K562 (cell line): Measurements from ENCODE around the gene THAP9. TPM values are rescaled to one million over a fixed set of nuclear protein-coding genes. Genes with fewer than 3 reads are reported as not detected.

Experiments
- ATAC-seq: fragments of 200-7000 bp; cut with Tn5 transposase; 3 replicates; pipeline ENCODE4 v1.9.1; 2020; ENCODE audit warnings: moderate library complexity
- BruUV-seq: library from RNA; stranded (reverse); fragments of 400-500 nt; replicated peaks from 2 replicates; lab custom pipeline; 2021; lab: Mats Ljungman, UMichigan
- CTCF ChIA-PET: fragments of 300-600 bp; formaldehyde crosslinking; extraction: SDS; loops from one replicate; lab custom pipeline; 2021; ENCODE audit warnings: low intra/inter-chr PET ratio; lab: Yijun Ruan, JAX
- POLR2A ChIA-PET: fragments of 300-600, 350-650 bp; sonication (Branson Sonifier 250); formaldehyde crosslinking; extraction: SDS; loops from one replicate; lab custom pipeline; 2021; ENCODE audit warnings: antibody characterized with exemption, inconsistent platforms; lab: Yijun Ruan, JAX
- DNase-seq, 4 experiments: peaks; one replicate each; pipeline versions ENCODE4 v3.0.0 to v3.0.0-alpha.2; 2011 to 2018; ENCODE audit warnings: low spot score in 3 of 4, mixed read lengths in 3 of 4; ENCODE audit errors: extremely low read depth in 1 of 4
- FAIRE-seq: peaks from 2 replicates; lab custom pipeline; 2011; peaks lifted over from hg19 to GRCh38; lab: Jason Lieb, UNC
- H2AFZ ChIP-seq: 2 replicates; pipeline ENCODE4 v1.6.0; 2011; ENCODE audit warnings: low read depth, low read length, control low read depth, inconsistent platforms
- H3K27ac ChIP-seq: fragments of 200-600 bp; 3 replicates; pipeline ENCODE4 v1.8.0; 2011; ENCODE audit warnings: low read depth, mild to moderate bottlenecking, control low read depth, inconsistent platforms, low read length, moderate library complexity, mixed read lengths; ENCODE audit errors: extremely low read depth
- H3K27me3 ChIP-seq, 2 experiments: fragments of 300-600 bp in 1 of 2; 2 replicates in 1 of 2; 3 replicates in 1 of 2; pipeline versions ENCODE4 v1.6.0 to v1.8.0; 2011; ENCODE audit warnings: inconsistent platforms in 2 of 2, low read length in 2 of 2, mild to moderate bottlenecking in 1 of 2, mixed read lengths in 1 of 2, moderate library complexity in 1 of 2; ENCODE audit not compliant: control insufficient read depth in 2 of 2, insufficient read depth in 2 of 2
- H3K36me3 ChIP-seq: fragments of 300-600 bp; 3 replicates; pipeline ENCODE4 v1.8.0; 2011; ENCODE audit warnings: mild to moderate bottlenecking, low read length, inconsistent platforms; ENCODE audit not compliant: control insufficient read depth, insufficient read depth
- H3K4me1 ChIP-seq, 2 experiments: fragments of 200-600 bp in 1 of 2; replicated peaks in 1 of 2; 2 replicates in 1 of 2; 3 replicates in 1 of 2; pipeline versions ENCODE4 v1.5.1 to v1.8.0; 2011; ENCODE audit warnings: inconsistent platforms in 2 of 2, low read length in 2 of 2, mild to moderate bottlenecking in 1 of 2, mixed read lengths in 1 of 2, moderate library complexity in 1 of 2; ENCODE audit not compliant: control insufficient read depth in 2 of 2, insufficient read depth in 2 of 2
- H3K4me2 ChIP-seq: 2 replicates; pipeline ENCODE4 v1.6.1; 2011; ENCODE audit warnings: low read length, control low read depth, inconsistent platforms, mixed read lengths; ENCODE audit not compliant: insufficient read depth
- H3K4me3 ChIP-seq: fragments of 200-600 bp; sonication (generic), shearing (Covaris generic); 2 replicates; pipeline ENCODE4 v1.5.1; 2016; ENCODE audit warnings: control low read depth, inconsistent platforms
- H3K79me2 ChIP-seq: fragments of 200-600 bp; 3 replicates; pipeline ENCODE4 v1.8.0; 2011; ENCODE audit warnings: low read length, inconsistent platforms; ENCODE audit not compliant: control insufficient read depth, insufficient read depth
- H3K9ac ChIP-seq, 2 experiments: 2 replicates each; pipeline versions ENCODE4 v1.6.0 to v1.6.1; 2011; ENCODE audit warnings: low read depth in 2 of 2, low read length in 2 of 2, control low read depth in 1 of 2, inconsistent platforms in 1 of 2, mild to moderate bottlenecking in 1 of 2, mixed read lengths in 1 of 2; ENCODE audit not compliant: insufficient read depth in 1 of 2
- H3K9me1 ChIP-seq: one replicate; pipeline ENCODE4 v1.6.0; 2011; ENCODE audit warnings: inconsistent platforms, mild to moderate bottlenecking, low read length, moderate library complexity; ENCODE audit not compliant: control insufficient read depth, insufficient read depth
- H3K9me3 ChIP-seq: replicated peaks from 2 replicates; pipeline ENCODE4 v1.5.1; 2011; ENCODE audit warnings: low read depth, low read length, inconsistent platforms; ENCODE audit not compliant: control insufficient read depth, insufficient read depth
- H4K20me1 ChIP-seq: replicated peaks from 2 replicates; pipeline ENCODE4 v1.6.1; 2011; ENCODE audit warnings: low read length, inconsistent platforms, mixed read lengths; ENCODE audit not compliant: control insufficient read depth, insufficient read depth
- CBFA2T2 ChIP-seq: fragments of 450-650 bp; conservative IDR thresholded peaks from 2 replicates; pipeline ENCODE4 v1.6.1; 2017; ENCODE audit warnings: mild to moderate bottlenecking
- HNRNPUL1 ChIP-seq: fragments of 200-400 bp; formaldehyde crosslinking; IDR thresholded peaks from 2 replicates; pipeline ENCODE4 v1.6.1; 2017; ENCODE audit warnings: low read length
- NFE2L1 ChIP-seq: fragments of 450-650 bp; IDR thresholded peaks from 2 replicates; pipeline ENCODE4 v1.6.1; 2016; ENCODE audit warnings: missing genetic modification characterization, low read depth, mild to moderate bottlenecking, missing compliant biosample characterization, moderate library complexity, borderline replicate concordance
- ZNF253 ChIP-seq: fragments of 250-450 bp; sonication (Bioruptor Pico); conservative IDR thresholded peaks from 2 replicates; pipeline ENCODE4 v1.6.1; 2021; ENCODE audit warnings: mild to moderate bottlenecking
- WGBS: fragments of 100-300 bp; shearing (Covaris generic); methylation state at CpG from one replicate; pipeline ENCODE4 v1.1.6; 2016; ENCODE audit warnings: low coverage, mixed read lengths; ENCODE audit not compliant: insufficient coverage; ENCODE audit errors: missing lambda C conversion rate; 5-methylcytosine and 5-hydroxymethylcytosine counted together
- in situ Hi-C: fragments of 300-500 bp; cut with MboI; formaldehyde crosslinking; loops from 4 replicates; pipeline ENCODE4 v1.15.0; 2018; ENCODE audit warnings: inconsistent platforms, mixed read lengths
- intact Hi-C: fragments of 100-400 bp; cut with micrococcal nuclease; formaldehyde crosslinking; loops from 2 replicates; pipeline ENCODE4 v1.14.2; 2022
- polyA plus RNA-seq, 8 experiments: library from polyadenylated mRNA; depleted of rRNA in 4 of 8; stranded (reverse) in 5 of 8; unstranded in 3 of 8; fragments of >200 nt; fragmentation: Nextera tagmentation in 2 of 8; fragmentation: Illumina TruSeq in 1 of 8; extraction: Ambion mirVana in 2 of 8; extraction: Trizol in 1 of 8; gene quantifications; 2 replicates each; pipeline versions ENCODE4 v1.2.1 to v1.2.3, GENCODE V29; 2011 to 2014; ENCODE audit warnings: inconsistent platforms in 1 of 8, missing spikeins in 1 of 8
- total RNA-seq, 7 experiments: library from RNA; depleted of rRNA in 6 of 7; stranded (reverse); fragments of >200 nt in 6 of 7; fragmentation: Illumina TruSeq in 2 of 7; extraction: Trizol in 2 of 7; gene quantifications; 2 replicates each; pipeline versions ENCODE4 v1.2.1 to v1.2.3, GENCODE V29; 2011 to 2021; ENCODE audit warnings: low replicate concordance in 1 of 7
- TF ChIP-seq, protein P1 (sequence below): sonication (generic); IDR thresholded peaks from 2 replicates; pipeline ENCODE4 v1.6.1; 2016
- TF ChIP-seq, protein P2 (sequence below): fragments of 450-650 bp; IDR thresholded peaks from 2 replicates; pipeline ENCODE4 v1.6.1; 2018; ENCODE audit not compliant: partially characterized antibody

Gene THAP9
- total and polyA plus RNA-seq, 9 of the 15 experiments (the other 6 are each of a cell fraction or from before 2014, with no cell fraction given) = 3.4 to 7.0 (median 5.4) TPM

DNA sequence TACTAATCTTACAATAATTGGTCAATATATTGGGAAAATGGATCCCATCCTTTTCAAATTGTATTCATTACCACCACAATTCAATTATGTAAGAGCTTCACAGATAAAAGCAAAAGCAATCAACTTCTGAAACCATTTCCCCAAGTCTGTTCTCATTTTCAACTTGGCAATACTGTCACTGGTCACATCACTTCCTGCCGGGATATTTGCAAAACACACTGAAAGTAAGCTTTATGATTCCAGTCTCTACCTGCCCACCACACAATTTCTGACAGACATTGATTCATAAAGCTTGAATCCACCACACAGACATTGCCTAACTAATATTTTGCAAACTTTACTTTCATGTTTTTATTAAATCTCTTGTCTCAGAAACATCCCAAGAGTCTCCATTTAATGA, 56.5 kb downstream of the THAP9 start:
- CTCF ChIA-PET = no interaction called here

DNA sequence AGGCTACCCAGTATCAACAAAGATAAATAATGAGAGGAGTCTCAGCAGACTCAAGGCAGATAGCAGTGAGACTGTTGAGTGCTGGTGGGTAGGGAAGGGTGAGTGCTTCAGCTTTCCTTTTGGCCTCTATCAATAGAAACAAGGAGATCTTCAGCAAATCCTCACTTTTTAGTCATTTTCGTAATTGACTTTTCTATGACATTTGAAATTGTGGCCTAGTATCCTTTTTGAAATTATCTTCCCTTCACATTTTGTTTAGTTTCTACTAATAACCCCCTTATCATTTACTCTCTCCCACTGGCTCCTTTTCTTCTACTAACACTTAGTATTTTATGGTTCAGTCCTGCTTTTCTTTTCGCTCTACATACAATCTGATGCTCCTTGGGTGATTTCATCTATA, 65.2 kb downstream of the THAP9 start:
- H3K79me2 ChIP-seq = no peaks in the 10 kb centered on the region
- intact Hi-C loops (no loop called here), in situ Hi-C loops (no loop called here)
- no peaks in the 10 kb centered on the region for H3K9me3 ChIP-seq
- TSS peak; percentile 20 for BruUV-seq
- TF ChIP-seq, protein P1, sequence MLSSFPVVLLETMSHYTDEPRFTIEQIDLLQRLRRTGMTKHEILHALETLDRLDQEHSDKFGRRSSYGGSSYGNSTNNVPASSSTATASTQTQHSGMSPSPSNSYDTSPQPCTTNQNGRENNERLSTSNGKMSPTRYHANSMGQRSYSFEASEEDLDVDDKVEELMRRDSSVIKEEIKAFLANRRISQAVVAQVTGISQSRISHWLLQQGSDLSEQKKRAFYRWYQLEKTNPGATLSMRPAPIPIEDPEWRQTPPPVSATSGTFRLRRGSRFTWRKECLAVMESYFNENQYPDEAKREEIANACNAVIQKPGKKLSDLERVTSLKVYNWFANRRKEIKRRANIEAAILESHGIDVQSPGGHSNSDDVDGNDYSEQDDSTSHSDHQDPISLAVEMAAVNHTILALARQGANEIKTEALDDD = 0 out of 2 replicates have a peak, but pooled peaks have one; percentile 24
- TF ChIP-seq, protein P2, sequence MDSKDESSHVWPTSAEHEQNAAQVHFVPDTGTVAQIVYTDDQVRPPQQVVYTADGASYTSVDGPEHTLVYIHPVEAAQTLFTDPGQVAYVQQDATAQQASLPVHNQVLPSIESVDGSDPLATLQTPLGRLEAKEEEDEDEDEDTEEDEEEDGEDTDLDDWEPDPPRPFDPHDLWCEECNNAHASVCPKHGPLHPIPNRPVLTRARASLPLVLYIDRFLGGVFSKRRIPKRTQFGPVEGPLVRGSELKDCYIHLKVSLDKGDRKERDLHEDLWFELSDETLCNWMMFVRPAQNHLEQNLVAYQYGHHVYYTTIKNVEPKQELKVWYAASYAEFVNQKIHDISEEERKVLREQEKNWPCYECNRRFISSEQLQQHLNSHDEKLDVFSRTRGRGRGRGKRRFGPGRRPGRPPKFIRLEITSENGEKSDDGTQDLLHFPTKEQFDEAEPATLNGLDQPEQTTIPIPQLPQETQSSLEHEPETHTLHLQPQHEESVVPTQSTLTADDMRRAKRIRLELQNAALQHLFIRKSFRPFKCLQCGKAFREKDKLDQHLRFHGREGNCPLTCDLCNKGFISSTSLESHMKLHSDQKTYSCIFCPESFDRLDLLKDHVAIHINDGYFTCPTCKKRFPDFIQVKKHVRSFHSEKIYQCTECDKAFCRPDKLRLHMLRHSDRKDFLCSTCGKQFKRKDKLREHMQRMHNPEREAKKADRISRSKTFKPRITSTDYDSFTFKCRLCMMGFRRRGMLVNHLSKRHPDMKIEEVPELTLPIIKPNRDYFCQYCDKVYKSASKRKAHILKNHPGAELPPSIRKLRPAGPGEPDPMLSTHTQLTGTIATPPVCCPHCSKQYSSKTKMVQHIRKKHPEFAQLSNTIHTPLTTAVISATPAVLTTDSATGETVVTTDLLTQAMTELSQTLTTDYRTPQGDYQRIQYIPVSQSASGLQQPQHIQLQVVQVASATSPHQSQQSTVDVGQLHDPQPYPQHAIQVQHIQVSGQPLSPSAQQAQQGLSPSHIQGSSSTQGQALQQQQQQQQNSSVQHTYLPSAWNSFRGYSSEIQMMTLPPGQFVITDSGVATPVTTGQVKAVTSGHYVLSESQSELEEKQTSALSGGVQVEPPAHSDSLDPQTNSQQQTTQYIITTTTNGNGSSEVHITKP = peak; percentile 53
- TF ChIP-seq NFE2L1 (tag) = no peak
- no peak overlapping the region for H3K9ac ChIP-seq
- WGBS = 78% methylated on average over 2 of the region's 2 CpGs
- ATAC-seq = peak; percentile 72
- no peaks in the 10 kb centered on the region for H3K9me1 ChIP-seq
- no peak overlapping the region for H2AFZ ChIP-seq
- H3K4me2 ChIP-seq = no peak overlapping the region
- no peak for FAIRE-seq
- H3K4me3 ChIP-seq = no peak overlapping the region
- no peaks in the 10 kb centered on the region for H4K20me1 ChIP-seq
- POLR2A ChIA-PET = interaction anchor here (0.9 to 1.4 kb wide), 3 partner anchors 9 to 65 kb away, joined by 3 to 5 read pairs (median 4); partner anchors contain the start of gene THAP9
- CTCF ChIA-PET = no interaction called here
- H3K27ac ChIP-seq = no peak overlapping the region
- peaks cover 0 to 6% of the 10 kb centered on the region in 2 experiments; a peak in 2 of 5 replicates for H3K4me1 ChIP-seq
- peaks cover 57% of the 10 kb centered on the region for H3K36me3 ChIP-seq
- no peaks in the 10 kb centered on the region for H3K27me3 ChIP-seq
- no peak for DNase-seq

More for the DNA sequence above, 56.5 kb downstream of the THAP9 start:
- POLR2A ChIA-PET = no interaction called here
- TF ChIP-seq HNRNPUL1 = no peak
- no peak for TF ChIP-seq CBFA2T2
- no peak for TF ChIP-seq ZNF253
- TF ChIP-seq, all 486 proteins: peak for 0
- H3K9ac ChIP-seq = no peak overlapping the region
- no peak for FAIRE-seq
- H3K4me2 ChIP-seq = no peak overlapping the region
- BruUV-seq = TSS peak; percentile 20
- in situ Hi-C loops (no loop called here), intact Hi-C loops (no loop called here)
- no peaks in the 10 kb centered on the region for H4K20me1 ChIP-seq
- H3K36me3 ChIP-seq = peaks cover 39% of the 10 kb centered on the region; the same call in 1 of the 3 replicates
- no peak for DNase-seq
- no peaks in the 10 kb centered on the region for H3K9me3 ChIP-seq
- no peaks in the 10 kb centered on the region for H3K9me1 ChIP-seq
- H3K27ac ChIP-seq = no peak overlapping the region
- H3K4me1 ChIP-seq = no peaks in the 10 kb centered on the region
- H2AFZ ChIP-seq = no peak overlapping the region
- no peak for ATAC-seq
- no peaks in the 10 kb centered on the region for H3K27me3 ChIP-seq
- H3K4me3 ChIP-seq = no peak overlapping the region
- H3K79me2 ChIP-seq = no peaks in the 10 kb centered on the region; the same call in 2 of the 3 replicates
- 81% methylated on average over 1 of the region's 1 CpG for WGBS
